GM12875 (cell line): ENCODE measurements around the gene PRELID3B.
"Not testable (repeated sequence)": the region's sequence is repeated elsewhere in the genome, so short reads cannot be mapped to it uniquely, and the experiment has no call there.

ENCODE experiments used
- H3K4me3 ChIP-seq: one replicate; pipeline ENCODE4 v1.5.1; 2011; ENCODE audit warnings: low read depth, low read length, control low read depth
- CTCF ChIP-seq: IDR thresholded peaks from 2 replicates; pipeline ENCODE4 v1.5.1; 2011; ENCODE audit warnings: low read depth, mild to moderate bottlenecking, control low read depth, inconsistent platforms, low read length, moderate library complexity, borderline replicate concordance; ENCODE audit not compliant: insufficient read depth

The PRELID3B gene

GRCh38 chr20:59014680-59015389, 27.8 kb downstream of the PRELID3B start:
- TF ChIP-seq CTCF: no peak

GRCh38 chr20:59013959-59014608, 28.5 kb downstream of the PRELID3B start:
- no peak for TF ChIP-seq CTCF
- no peak overlapping the region for H3K4me3 ChIP-seq

More at GRCh38 chr20:59014680-59015389, 27.8 kb downstream of the PRELID3B start:
- H3K4me3 ChIP-seq: no peak overlapping the region

GRCh38 chr20:59013031-59013951, 29.3 kb downstream of the PRELID3B start:
- TF ChIP-seq CTCF: no peak
- no peak overlapping the region for H3K4me3 ChIP-seq

- not testable (repeated sequence) for H3K4me3 ChIP-seq
Measured at GRCh38 chr20:59011874-59012157, 30.8 kb downstream of the PRELID3B start.

GRCh38 chr20:59010995-59011873, 31.4 kb downstream of the PRELID3B start:
- H3K4me3 ChIP-seq: no peak overlapping the region
- no peak for TF ChIP-seq CTCF

- H3K4me3 ChIP-seq: no peak overlapping the region
- TF ChIP-seq CTCF: no peak
Measured at GRCh38 chr20:59010321-59010994, 32.1 kb downstream of the PRELID3B start.
